ENCODE data around the gene ROGDI. TPM values are rescaled to one million over a fixed set of nuclear protein-coding genes. Genes with fewer than 3 reads are reported as not detected.

The ROGDI gene
- total RNA-seq, 1 donor from 2014 or later: 27.0 TPM

- no peak for DNase-seq (ENCODE audit: low spot score)
These were observed 11.6 kb upstream of the ROGDI start for GRCh38 chr16:4814046-4814445.

GRCh38 chr16:4813251-4814003 lies 11.0 kb upstream of the ROGDI start:
- no peak for DNase-seq (ENCODE audit: low spot score)

- no peak for DNase-seq (ENCODE audit: low spot score)
These were observed 9.3 kb upstream of the ROGDI start for GRCh38 chr16:4811773-4812172.

GRCh38 chr16:4811242-4811641 lies 8.8 kb upstream of the ROGDI start:
- DNase-seq (ENCODE audit: low spot score): no peak

- DNase-seq (ENCODE audit: low spot score): peak; percentile 61
These were observed 3.8 kb upstream of the ROGDI start for GRCh38 chr16:4806280-4806679.

- peak; percentile 24 for DNase-seq (ENCODE audit: low spot score)
These were observed 2.8 kb upstream of the ROGDI start for GRCh38 chr16:4805231-4805630.

GRCh38 chr16:4803898-4804762 lies 1.7 kb upstream of the ROGDI start:
- DNase-seq (ENCODE audit: low spot score): peak; percentile 72

GRCh38 chr16:4803401-4803844 lies 990 bp upstream of the ROGDI start:
- DNase-seq (ENCODE audit: low spot score): peak; percentile 77

GRCh38 chr16:4802659-4803287 lies 340 bp upstream of the ROGDI start:
- DNase-seq (ENCODE audit: low spot score): peak; percentile 98

GRCh38 chr16:4801051-4801961 lies 1.1 kb downstream of the ROGDI start:
- DNase-seq (ENCODE audit: low spot score): no peak

- DNase-seq (ENCODE audit: low spot score): no peak
These were observed 2.0 kb downstream of the ROGDI start for GRCh38 chr16:4800290-4801041.

- no peak for DNase-seq (ENCODE audit: low spot score)
These were observed 3.1 kb downstream of the ROGDI start for GRCh38 chr16:4799171-4799855.

- DNase-seq (ENCODE audit: low spot score): no peak
These were observed 4.0 kb downstream of the ROGDI start for GRCh38 chr16:4798456-4798855.

- DNase-seq (ENCODE audit: low spot score): no peak
These were observed 4.6 kb downstream of the ROGDI start for GRCh38 chr16:4797805-4798252.

GRCh38 chr16:4796982-4797804 lies 5.2 kb downstream of the ROGDI start:
- DNase-seq (ENCODE audit: low spot score): no peak

GRCh38 chr16:4795828-4796572 lies 6.4 kb downstream of the ROGDI start:
- DNase-seq (ENCODE audit: low spot score): no peak

GRCh38 chr16:4795181-4795827 lies 7.1 kb downstream of the ROGDI start, which contains the start of gene SMIM22:
SMIM22 (plus strand) TSS chr16:4795369; CDS start chr16:4795735, 366 bp downstream.
- DNase-seq (ENCODE audit: low spot score): no peak

All from umbilical cord (tissue), 2 donors.